PFSK-1 (cell line): ENCODE measurements around the gene SCAMP3.

Experiments used
- FOXP2 ChIP-seq: optimal IDR thresholded peaks from 2 replicates; pipeline ENCODE3; 2011; ENCODE audit warnings: borderline replicate concordance, control low read depth, inconsistent platforms; ENCODE audit not compliant: insufficient read depth; ENCODE audit errors: extremely low read length, extremely low read depth
- POLR2AphosphoS5 ChIP-seq: IDR thresholded peaks from 2 replicates; pipeline ENCODE4 v1.6.1; 2012; ENCODE audit warnings: low read depth, mild to moderate bottlenecking, control low read depth, low read length, moderate library complexity
- REST ChIP-seq, 2 experiments: IDR thresholded peaks; 2 replicates each; pipeline versions ENCODE4 v1.6.1 to v1.8.0; 2011 to 2012; ENCODE audit warnings: low read depth in 2 of 2, low read length in 2 of 2, control low read depth in 1 of 2, inconsistent platforms in 1 of 2, mild to moderate bottlenecking in 1 of 2, moderate library complexity in 1 of 2; ENCODE audit not compliant: insufficient read depth in 1 of 2
- SIN3A ChIP-seq: IDR thresholded peaks from 2 replicates; pipeline ENCODE4 v1.6.1; 2012; ENCODE audit warnings: mild to moderate bottlenecking, low read length, moderate library complexity, borderline replicate concordance; ENCODE audit not compliant: insufficient read depth
- TAF1 ChIP-seq: IDR thresholded peaks from 2 replicates; pipeline ENCODE4 v1.6.1; 2012; ENCODE audit warnings: low read length, control low read depth, borderline replicate concordance; ENCODE audit not compliant: insufficient read depth

DNA sequence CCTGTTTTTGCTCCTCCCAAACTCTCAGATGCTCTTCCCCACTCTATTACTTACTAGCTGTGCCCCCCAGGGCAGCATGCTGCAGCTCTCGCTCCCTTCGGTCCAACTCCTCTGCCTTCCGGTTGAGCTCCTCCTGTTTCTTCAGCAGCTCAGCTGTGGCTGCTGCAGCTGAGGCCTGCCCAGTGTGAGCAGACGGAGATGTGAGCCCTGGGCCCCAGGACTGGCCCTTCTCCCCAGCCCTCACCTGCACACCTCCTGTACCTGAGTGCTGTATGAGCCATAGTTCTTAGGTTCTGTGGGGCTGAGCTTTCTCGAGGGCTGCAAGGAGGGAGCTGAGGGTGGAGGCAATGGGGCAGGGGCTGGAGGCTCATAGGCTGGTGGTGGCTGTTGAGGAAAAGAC, 1.9 kb downstream of the SCAMP3 start:
- TF ChIP-seq POLR2AphosphoS5 (no peak), TAF1 (no peak), REST (IDR thresholded peaks at IDR 0.05; ENCODE audit: insufficient read depth in 1 of 2, low read depth in 2 of 2, low read length in 2 of 2) (no peak), FOXP2 (no peak), SIN3A (no peak)
